GM21737 (cell line): ENCODE measurements around the gene KRT33B.
"Not testable (repeated sequence)": the region's sequence is repeated elsewhere in the genome, so short reads cannot be mapped to it uniquely, and the experiment has no call there.

Source experiments
- ATAC-seq: cut with Tn5 transposase; IDR thresholded peaks from one replicate; pipeline ENCODE4 v1.9.1; 2021; ENCODE audit warnings: mild to moderate bottlenecking, moderate library complexity; ENCODE audit not compliant: unreplicated experiment

KRT33B gene

DNA sequence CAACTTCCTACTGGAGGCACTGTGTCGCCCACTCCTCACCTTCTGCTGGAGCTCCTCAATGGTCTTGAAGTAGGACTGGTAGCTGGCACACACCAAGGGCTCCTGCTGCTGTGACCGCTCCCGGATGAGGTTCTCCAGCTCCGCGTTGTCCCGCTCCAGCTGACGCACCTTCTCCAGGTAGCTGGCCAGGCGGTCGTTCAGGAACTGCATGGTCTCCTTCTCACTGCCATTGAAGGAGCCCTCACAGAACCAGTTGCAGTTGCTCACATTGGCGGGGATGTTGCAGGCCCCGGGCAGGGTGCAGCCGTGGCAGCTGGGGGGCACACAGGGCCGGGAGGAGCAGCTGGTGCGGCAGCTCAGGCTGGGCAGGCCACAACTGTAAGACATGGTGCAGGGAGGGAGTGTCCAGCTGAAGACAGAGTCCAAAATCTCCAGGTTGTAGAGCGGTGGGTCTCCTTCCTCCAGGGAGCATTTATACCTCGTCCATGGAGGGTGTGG, 19.2 kb downstream of the KRT33B start, which contains the start of gene KRT33A:
Gene KRT33A, minus strand, starts transcription at position 448 of the 498 bp plus-strand sequence. Its CDS starts 61 bp downstream, at position 387.
- ATAC-seq = not testable (repeated sequence)

DNA sequence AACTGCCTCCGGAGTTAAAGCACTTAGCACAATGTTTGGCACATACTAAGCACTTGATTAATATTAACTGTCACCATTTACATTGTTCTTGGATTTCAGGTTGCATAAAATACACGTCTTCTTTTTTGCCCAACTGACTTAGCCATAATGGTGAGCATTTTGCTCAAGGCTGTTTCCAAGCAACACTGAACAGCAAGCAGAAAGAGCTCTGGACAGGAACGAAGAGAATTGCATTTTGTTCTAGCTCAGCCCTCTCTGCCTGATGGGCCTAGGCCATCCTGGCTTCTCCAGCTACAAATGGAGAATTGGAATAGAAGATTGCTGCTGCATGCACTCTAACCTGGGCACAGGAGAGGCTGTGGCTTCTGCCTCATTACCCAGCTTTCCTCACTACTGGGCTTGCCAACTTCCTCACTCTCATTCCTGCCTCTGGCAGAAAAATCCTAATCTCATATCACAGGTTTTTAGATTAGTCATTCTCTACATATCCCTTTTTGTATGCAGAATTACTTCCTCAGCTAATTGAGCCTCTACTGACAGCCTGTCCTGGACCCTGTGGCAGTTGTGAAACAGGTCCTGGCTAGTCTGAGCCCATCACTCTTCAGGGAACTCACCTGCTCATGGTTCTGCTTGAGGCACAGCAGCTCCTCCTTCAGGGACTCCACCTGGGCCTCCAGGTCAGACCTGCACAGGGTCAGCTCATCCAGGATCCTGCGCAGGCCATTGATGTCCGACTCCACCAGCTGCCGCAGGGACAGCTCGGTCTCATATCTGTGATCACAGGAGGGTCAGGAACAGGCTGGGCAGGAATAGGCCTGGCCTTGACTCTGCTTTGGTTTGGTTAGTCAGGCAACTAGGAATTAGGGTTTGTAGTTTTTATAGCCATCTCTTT, 21.5 kb downstream of the KRT33B start:
- no peak for ATAC-seq

DNA sequence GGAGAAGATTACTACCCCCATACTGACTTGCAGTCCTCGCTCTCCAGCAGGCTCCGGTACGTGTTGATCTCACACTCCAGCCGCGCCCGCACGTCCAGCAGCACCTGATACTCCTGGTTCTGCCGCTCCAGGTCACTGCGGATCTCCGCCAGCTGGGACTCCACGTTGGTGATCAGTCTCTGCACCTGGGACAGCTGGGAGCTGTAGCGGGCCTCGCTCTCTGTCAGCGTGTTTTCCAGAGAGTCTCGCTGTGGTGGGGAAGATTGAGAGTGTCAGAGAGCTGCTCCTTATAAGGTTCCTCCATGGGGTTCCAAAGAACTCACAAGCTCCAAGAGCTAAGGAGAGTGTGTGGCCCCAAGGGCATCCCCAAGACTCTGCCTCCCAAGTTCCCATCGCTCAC, 23.2 kb downstream of the KRT33B start:
- ATAC-seq = not testable (repeated sequence)

DNA sequence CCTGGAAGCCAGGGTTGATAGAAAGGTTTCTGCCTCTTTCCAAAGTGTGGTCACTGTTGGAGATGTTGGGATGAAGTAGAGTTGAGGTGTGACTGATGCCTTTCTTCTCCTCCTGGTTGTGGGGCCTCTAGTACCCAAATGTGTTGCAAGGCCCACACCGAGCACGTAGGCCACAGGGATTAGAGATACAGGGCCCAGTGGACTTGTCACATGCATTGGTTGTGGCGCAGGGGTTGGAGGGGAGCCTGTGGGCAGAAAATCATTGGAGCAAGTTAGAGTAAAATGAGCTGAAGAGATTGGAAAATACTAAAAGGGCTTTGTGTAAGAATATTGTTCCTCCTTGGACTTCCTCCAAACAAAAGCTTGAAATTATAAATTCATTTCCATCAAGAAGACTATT, 23.6 kb downstream of the KRT33B start:
- ATAC-seq = no peak

DNA sequence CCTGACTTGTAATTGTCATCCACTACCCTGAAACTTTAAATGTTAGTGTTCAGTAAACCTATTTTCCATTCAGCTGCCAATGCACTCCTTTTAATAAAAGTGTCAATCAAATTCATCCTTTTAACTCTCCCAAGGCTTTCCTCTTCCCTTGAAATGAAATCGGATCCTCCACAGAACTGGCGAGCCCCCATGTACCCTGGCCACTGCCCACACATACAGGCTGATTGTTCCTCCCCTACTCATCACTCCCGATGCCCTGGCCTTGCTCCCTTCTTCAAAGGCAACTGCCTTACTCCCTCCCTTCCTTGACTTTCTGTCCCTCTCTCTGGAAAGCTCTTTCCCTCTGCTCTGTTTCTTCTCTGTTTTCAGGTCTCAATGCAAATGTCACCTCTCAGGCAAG, 26.6 kb downstream of the KRT33B start:
- no peak for ATAC-seq

DNA sequence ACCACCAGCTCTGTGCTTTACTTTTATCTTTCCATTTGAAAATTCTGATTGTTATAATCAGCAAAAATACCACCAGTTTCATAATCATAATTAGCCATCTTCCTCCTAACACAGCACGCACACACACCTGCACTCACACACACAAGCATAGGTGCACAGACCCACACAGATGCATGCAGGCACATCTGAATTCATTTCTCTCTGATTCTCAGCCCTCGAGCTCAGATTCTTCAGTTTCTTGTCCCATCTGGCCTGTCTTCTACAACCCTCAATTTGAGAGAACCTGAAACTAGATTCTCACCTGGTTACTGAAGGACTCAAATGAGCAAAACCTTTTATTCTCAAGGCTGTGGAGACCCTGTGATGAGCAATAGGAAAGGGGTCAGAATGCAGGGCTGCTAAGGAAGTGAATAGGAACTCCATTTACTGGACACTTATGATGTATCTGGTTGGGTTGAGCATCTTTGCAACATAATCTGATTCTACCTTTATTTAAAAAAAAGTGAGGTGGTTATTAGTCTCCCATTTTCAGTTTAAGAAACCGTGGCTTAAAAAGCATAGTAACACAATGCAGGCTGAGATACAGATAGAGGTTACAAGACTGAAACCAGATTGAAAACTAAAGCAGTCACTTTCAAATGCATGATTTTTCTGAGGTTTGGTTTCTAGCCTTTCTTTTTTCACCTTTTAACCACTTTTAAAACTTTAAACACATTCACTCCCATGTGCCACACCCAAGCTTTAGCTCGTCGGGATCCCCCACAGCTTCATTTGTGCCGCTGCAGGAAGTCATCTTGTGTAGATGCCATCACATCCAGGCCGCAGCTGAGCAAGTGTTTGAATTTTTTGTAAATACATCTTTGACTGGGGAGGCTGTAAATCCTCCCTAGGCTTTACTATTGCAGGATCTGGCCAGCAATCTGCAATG, 28.4 kb downstream of the KRT33B start:
- ATAC-seq = no peak

DNA sequence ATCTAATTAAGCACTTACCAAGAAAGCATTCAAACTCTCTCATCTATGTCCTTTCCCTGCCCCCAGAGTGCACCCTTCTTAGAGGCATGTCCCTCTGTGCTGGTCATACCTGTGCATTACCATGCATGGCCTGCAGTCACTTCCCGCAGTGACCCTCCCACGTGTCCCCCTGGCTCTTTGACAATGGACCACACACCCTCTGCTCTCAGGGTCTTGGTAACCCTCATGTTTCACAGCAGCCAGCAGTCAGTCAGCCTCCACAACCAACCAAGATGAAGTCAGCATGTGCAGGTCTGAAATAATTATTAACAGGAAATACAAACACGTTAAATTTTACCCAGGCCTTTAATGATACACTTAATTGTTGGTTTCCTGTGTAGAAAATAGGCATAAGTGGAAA, 29.1 kb downstream of the KRT33B start:
- ATAC-seq = no peak

DNA sequence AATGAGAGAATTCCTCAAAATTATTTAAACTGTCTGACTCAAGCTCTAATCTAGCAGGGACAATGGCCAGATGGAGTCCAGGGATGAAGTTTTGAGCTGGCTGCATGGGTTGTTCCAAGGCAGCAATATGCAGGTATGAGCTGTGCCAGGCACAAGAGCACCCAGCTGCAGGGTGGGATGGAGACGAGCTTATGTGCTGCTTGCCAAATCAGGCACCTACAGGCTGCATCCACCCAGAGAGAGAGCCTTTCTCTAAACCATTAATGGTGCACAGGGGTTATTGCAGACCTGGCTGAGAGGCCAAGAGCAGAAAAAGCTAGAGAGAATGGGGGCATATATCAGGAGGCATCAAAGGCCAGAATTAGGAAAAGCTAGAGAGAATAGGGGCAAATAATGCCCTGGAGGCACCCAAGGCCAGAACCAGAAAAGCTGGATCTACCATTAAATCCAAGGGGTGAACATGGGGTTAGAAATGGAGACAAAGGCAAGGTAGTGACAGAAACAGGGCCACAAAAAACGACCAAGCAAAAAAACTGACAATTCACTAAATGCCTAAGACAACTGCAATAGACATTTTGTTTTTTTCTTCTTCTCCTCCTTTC, 29.9 kb downstream of the KRT33B start:
- no peak for ATAC-seq

DNA sequence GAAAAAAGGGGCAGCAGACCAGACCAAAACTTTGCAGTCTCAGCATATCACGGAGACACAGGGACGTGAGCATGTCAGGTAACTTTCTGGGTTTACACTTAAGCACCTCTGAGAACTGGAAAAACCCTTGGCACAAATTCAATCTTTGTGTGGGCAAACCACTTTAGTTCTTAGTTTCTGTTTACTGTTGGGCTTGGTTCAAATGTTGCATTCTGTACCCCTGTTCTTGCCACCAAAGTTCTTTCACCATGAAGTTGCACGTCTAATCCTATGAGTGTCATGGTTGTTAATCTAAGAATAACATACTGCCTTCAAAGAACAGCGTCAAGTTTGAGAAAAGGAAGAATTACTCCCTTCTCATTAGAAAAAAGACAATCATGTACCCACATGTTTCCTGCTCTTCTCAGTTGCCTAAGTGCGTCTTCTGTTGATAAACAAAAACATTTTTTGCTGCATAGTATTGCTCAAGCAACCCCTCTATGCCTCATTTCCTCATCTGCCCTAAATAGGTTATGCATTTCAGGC, 30.6 kb downstream of the KRT33B start:
- peak; percentile 34 for ATAC-seq

DNA sequence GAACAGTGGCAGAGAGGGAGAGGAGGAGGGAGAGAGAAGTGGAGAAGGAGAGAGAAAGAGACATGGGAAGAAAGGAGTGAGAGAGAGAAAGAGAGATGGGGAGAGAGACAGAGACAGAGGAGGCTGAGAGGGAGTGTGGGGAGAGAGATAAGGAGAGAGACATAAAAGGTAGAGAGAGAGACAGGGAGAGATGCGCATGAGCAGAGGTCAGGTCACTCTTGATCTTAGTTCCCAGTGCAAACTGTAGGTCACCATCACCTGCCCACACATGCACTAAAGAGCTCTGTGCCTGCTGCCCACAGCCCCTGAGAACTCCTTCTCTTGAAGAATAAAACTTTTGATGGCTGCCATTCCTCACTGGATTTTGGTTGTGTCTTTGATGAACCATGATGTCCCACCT, 33.9 kb downstream of the KRT33B start:
- ATAC-seq = no peak

DNA sequence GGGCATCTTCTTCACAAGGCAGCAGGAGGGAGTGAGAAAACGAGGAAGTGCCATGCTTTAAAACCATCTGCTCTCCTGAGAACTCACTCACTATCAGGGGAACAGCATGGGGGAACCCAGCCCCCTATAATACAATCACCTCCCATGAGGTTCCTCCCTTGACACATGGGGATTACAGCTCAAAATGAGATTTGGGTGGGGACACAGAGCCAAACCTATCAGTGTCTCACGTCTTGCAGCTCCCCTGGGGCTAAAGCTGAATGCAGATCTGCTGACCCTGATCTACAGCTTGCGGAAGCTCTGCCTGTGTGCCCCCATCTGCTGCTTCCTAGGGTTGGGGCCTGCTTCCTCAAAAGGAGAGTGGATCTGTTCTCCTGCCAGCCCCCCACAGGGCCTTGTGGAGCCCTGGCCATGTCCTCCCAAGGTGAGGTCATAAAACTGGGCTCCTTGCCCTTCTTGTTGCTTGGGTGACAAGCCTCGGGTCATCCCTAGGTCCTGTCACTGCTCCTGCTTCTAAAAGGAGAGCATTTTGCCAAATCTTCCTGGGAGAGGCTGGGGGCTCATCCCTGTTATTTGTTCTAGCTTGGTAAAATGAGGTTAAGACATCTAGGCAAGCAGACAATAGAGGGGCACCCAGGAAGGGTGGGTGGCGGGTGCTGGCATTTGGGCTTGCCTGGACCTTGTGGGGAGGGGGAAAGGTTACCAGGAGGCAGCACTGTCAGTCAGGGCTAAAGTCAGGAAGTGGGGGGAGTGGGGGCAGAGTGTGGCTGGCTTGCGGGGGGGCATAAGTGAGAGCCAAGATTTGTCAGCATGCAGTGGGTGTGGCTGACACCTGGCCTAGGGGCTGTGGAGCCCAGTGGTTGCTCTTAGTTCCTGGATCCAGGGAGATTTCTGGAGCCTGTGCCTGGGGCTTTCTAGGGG, 35.0 kb downstream of the KRT33B start:
- no peak for ATAC-seq

DNA sequence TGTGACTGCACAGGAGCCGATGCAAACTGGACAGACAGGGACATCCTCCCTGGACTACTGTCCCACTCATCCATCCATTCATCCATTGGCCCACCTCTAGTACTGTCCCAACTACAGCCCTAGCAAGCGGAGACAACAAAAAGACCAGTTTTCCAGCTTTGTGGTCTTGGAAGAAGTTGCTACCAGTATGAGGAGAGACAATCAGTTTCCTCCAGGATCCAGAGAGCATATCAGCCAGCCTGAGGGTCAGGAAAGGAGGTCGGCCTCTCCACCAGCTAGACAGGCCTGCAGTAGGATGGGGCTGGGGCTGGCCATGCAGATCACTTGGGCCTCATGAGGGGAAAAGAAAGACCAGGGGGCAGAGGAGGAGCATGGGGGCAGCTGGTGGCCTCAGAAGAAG, 35.8 kb downstream of the KRT33B start:
- no peak for ATAC-seq

DNA sequence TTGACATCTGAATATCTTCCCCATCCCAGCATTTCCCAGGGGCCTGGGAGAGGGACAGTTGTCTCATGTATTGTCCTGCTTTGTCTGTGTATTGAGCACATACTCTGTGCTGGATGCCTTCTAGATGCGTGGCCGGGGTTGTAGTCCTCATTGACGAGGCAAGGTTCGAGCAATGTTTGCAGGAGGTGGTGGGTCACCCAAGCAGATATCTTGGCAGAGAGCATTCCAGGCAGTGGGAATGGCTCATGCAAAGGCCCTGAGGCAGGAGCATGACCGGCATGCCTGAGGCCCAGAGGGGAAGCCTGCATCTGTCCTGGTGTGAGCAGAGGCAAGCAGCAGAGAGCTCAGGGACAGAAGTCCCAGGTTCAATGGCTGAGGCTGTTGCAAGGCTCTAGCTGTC, 36.5 kb downstream of the KRT33B start:
- no peak for ATAC-seq

DNA sequence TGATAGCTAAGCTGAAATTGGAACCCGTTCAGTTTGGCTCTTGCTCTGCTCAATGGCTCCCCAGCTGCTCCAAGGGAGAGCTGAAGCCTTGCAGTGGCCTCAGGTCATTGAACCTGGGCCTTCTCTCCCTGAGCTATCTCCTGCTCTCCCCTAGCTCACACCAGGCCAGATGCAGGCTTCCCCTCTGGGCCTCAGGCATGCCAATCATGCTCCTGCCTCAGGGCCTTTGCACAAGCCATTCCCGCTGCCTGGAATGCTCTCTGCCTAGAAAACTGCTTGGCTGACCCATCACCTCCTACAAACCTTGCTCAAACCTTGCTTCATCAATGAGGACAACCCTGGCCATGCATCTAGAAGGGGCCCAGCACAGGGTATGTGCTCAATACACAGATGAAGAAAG, 37.4 kb downstream of the KRT33B start:
- ATAC-seq = no peak

DNA sequence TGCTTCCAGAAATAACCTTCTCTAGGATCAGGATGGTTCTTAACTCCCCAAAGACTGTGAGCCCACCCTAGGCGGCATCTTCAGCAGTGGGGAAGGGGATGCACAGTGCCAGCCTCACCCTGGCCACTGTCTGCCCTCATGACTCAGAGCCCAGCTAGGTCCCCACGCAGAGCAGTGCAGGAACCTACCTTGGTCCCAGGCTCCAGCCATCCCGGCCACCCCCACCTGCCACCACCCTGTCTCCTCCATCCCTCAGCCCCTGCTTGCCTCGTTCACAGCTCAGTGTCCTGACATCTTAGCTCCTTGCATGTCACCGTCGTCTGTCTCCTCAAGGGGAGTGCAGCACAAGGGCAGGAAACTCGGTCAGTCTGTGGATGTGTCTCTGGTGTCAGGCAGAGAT, 38.0 kb downstream of the KRT33B start:
- no peak for ATAC-seq

DNA sequence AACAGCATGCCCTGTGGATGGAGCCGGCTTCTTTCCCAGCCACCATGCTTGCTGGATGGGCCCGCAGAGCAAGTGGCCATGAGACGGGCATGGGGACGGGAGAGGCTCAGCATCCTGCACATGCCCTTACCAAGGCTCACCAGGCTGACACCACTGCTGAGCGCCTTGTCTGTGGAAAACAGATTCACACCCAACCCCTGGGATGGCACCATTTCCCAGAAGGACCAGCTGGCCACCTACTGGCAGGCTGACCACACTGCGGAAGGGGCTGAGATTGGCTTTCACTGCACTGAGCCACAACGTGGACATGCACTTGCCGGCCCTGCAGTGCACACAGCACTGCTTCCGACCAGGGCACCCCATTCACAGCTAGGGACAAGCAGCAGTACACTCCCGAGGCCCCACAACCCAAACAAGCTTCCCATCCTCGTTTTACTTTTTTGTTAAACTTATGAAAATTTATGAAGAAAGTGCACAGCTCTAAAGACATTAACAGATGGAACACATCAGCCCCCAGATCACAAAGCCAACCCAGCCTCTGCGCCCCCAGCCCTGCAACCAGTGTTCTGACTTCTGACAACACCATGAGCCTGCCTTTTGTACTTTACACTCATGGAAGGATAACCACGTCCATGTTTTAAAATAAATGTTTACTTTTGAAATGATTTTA, 40.2 kb downstream of the KRT33B start:
- no peak for ATAC-seq

DNA sequence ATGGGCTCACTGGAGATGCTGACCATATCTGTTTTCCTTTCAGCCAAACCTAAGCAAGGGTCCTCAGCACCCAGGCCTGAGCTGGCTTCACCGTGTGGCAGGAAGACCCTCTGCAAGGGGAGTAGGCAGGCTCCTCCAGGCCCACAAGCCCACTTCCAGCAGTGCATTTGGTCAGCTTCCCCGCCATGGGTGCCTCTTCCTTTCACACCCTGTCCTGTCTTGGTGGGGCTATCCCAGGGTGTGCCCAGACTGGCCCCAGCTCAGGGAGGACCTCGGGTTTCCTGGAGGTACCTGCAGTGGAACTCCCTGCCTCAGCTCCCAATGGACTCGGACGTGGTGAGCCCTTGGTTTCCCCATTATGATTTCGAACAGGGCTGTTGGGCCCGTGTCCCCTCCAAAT, 41.4 kb downstream of the KRT33B start:
- ATAC-seq = no peak

DNA sequence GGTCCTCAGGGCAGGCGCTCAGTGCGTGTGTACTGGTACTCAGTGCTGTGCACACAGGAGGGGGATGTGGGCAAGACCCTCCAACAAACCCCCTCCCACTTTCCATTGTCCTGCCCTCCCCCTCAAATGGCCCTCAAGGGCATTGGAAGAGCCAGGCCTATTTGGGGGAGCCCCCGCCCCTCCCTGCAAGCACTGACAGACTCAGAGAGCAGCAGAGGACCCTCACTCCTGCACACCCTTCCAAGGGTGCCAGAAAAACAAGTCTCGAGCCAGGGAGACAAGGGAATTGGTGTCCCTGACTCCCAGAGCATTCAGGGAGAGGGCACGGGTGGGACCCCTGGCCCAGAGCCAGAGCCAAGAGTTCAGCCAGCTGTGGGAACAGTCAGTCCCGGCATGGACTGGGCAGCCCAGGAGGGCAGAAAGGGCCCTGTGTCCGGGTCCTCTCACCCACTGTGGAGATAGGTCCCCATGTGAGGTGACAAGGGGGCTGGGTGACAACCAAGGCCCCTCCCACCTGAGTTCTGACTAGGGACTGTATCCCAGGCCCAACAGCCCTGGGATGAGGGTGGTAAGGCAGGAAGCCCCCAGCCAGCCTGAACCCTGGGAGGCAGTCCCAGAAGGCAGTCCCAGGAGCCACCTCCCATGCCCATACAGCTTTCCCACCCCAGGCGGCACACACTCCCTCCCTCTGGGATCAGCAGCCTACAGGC, 42.0 kb downstream of the KRT33B start:
- no peak for ATAC-seq
